Breast epithelium (tissue), 3 donors: Measurements from ENCODE around the gene PSMD13.

Experiments
- CTCF ChIP-seq, 3 donors: fragments of 450-650 bp; IDR thresholded peaks; one replicate each; pipeline ENCODE4 v1.5.1; 2016 to 2017; ENCODE audit warnings: antibody characterized with exemption in 3 of 3, mild to moderate bottlenecking in 3 of 3, moderate library complexity in 3 of 3
- POLR2AphosphoS5 ChIP-seq, 3 donors: sonication (generic); formaldehyde crosslinking; IDR thresholded peaks; one replicate each; pipeline ENCODE4 v1.6.1; 2017; ENCODE audit warnings: antibody characterized with exemption in 3 of 3

- no peak for TF ChIP-seq CTCF (IDR thresholded peaks at IDR 0.05)
- no peak for TF ChIP-seq POLR2AphosphoS5 (IDR thresholded peaks at IDR 0.05)
These were observed 58.0 kb downstream of the PSMD13 start for GRCh38 chr11:294780-295179.
